ENCODE results near the gene HSPH1. TPM values are rescaled to one million over a fixed set of nuclear protein-coding genes. Genes with fewer than 3 reads are reported as not detected.

The HSPH1 gene
- total and polyA plus RNA-seq, 2 of the 13 experiments (the other 11 are each of a cell fraction or from before 2014, with no cell fraction given) = 13.0 to 62.9 TPM

DNA sequence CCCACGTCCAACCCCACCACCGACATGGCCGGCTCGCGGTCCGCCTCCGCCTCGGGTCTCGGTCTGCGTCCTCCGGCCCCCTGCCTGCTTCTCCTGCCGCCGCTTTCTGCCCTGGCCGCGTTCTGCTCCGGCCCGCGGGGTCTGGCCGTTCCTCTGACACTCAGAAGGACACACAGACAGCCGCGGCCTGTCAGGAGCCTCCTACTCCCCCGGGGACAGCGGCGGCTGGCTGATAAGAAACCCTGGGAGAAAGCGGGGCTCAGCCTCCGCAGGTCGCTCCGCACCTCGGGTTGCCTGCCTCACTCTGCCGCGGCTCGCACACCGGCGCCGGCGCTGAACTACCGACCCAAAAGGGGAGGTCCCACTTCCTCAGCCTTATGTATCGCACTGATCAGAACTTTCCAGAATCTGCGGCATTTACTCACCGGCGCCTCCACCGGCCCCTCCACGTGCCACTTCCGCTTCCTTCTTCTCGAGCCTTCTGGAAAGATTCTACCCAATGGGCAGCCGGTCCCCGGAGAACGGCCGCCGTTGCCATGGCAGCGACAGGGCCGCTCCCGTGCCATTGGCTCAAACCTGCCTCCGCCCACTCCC, at the start of gene HSPH1 (continued):
- TF ChIP-seq PREB (CRISPR knock-in tag; IDR thresholded peaks at IDR 0.05) (no peak), TP53 (CRISPR knock-in tag; conservative IDR thresholded peaks at IDR 0.05) (no peak), ZNF749 (CRISPR knock-in tag; IDR thresholded peaks at IDR 0.05; ENCODE audit: borderline replicate concordance) (no peak), HCFC1 (IDR thresholded peaks at IDR 0.05; ENCODE audit: low read depth, low read length) (no peak; the same call in 1 of the 2 replicates), SMARCE1 (IDR thresholded peaks at IDR 0.05; ENCODE audit: borderline replicate concordance) (no peak), MAFF (IDR thresholded peaks at IDR 0.05; ENCODE audit: low read depth, low read length) (no peak), MIXL1 (CRISPR knock-in tag; IDR thresholded peaks at IDR 0.05) (no peak; the same call in 1 of the 2 replicates), SUZ12 (IDR thresholded peaks at IDR 0.05; ENCODE audit: low read depth, low read length) (no peak), ZC3H4 (CRISPR knock-in tag; IDR thresholded peaks at IDR 0.05; ENCODE audit: borderline replicate concordance) (no peak), ZFYVE20 (CRISPR knock-in tag; IDR thresholded peaks at IDR 0.05; ENCODE audit: borderline replicate concordance, low read depth) (no peak), MXD1 (CRISPR knock-in tag; IDR thresholded peaks at IDR 0.05) (peak; percentile 97; the same call in 1 of the 2 replicates), ZNF430 (CRISPR knock-in tag; IDR thresholded peaks at IDR 0.05) (peak; percentile 90), DMAP1 (CRISPR knock-in tag; IDR thresholded peaks at IDR 0.05) (no peak; the same call in 1 of the 2 replicates), LRRFIP1 (CRISPR knock-in tag; conservative IDR thresholded peaks at IDR 0.05) (no peak), ZNF687 (CRISPR knock-in tag; IDR thresholded peaks at IDR 0.05) (peak; percentile 97), XBP1 (CRISPR knock-in tag; IDR thresholded peaks at IDR 0.05) (no peak), ERF (CRISPR knock-in tag; IDR thresholded peaks at IDR 0.05) (no peak; the same call in 1 of the 2 replicates)
- TF ChIP-seq, protein P1, sequence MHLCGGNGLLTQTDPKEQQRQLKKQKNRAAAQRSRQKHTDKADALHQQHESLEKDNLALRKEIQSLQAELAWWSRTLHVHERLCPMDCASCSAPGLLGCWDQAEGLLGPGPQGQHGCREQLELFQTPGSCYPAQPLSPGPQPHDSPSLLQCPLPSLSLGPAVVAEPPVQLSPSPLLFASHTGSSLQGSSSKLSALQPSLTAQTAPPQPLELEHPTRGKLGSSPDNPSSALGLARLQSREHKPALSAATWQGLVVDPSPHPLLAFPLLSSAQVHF (CRISPR knock-in tag; IDR thresholded peaks at IDR 0.05) = no peak
- TF ChIP-seq, protein P2, sequence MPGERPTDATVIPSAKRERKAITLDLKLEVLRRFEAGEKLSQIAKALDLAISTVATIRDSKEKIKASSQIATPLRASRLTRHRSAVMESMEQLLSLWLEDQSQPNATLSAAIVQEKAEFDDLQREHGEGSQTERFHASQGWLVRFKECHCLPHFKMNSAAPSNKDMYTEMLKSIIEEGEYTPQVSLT (CRISPR knock-in tag; IDR thresholded peaks at IDR 0.05; ENCODE audit: borderline replicate concordance, low read depth) = no peak

Data from HepG2 (cell line).